ENCODE data around the gene CDK3.

- TF ChIP-seq CTCF (IDR thresholded peaks at IDR 0.05) (no peak), EP300 (IDR thresholded peaks at IDR 0.05) (no peak)
Measured at GRCh38 chr17:75991396-75991795, 9.3 kb upstream of the CDK3 start.
